Measurements from ENCODE around the gene TRIM24.

The TRIM24 gene

DNA sequence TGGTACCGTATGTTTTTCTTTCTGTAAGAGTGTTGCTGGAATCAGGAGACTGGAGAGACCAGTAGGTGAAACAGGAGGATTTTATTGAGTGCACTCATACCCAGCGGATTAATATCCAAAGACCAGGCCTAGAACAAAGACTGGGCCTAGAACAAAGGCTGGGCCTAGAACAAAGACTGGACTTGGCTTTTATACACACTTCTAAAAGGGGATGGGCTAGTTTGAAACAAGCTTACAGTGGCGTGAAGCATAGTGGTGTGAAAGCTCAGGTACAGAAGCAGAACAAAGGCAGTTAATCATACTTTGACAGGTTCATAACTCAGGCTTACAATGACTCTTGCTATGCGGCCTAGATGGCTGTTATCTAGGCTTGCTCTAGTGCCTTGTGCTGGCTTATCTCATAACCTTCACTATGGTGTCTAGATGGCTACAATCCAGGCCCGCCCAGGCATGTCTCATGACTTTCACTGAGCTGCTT is 67.7 kb downstream of the TRIM24 start:
- no peak for TF ChIP-seq CTCF (IDR thresholded peaks at IDR 0.05)

DNA sequence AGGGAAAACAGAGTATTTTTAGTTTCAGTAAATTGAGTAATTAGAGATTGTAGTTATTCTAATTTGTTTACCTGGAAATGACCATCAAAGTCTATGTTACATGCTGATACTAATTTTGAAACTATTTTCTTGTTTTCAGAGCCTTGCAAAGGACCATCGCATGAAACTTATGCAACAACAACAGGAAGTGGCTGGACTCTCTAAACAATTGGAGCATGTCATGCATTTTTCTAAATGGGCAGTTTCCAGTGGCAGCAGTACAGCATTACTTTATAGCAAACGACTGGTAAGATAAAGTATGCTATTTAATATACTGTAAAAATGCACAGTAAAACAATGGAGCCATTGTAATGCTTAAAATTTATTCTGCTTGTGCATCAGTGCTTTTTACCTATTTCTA is 78.5 kb downstream of the TRIM24 start:
- no peak for TF ChIP-seq CTCF (IDR thresholded peaks at IDR 0.05)

DNA sequence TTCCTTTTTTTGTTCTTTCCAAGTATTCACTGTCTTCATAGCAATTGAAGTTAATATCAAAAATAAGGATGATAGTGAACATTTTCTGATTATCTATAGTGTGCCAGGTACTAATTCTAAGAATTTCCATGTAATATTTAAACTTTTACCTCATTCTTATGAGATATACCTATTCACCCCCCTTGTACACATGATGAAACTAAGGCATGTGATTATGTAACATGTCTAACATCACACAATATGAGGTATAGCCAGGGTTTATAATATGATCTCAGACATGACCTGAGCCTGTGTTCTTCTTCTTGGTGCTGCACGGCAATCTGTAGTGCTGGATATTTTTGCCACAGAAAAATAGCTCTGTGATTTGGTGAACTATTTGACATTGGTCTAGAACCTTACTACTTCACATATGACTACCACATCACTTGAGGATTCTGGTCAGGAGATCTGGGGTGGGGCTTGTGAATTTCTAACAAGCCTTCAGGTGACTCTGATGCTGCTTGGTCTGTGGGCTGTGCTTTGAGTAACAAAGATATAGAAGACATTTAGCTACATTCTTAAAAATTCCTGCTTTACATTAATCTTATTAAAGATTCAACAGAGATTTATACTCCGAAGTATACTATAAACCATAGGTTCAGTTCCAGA is 79.1 kb downstream of the TRIM24 start:
- TF ChIP-seq CTCF (IDR thresholded peaks at IDR 0.05): no peak

DNA sequence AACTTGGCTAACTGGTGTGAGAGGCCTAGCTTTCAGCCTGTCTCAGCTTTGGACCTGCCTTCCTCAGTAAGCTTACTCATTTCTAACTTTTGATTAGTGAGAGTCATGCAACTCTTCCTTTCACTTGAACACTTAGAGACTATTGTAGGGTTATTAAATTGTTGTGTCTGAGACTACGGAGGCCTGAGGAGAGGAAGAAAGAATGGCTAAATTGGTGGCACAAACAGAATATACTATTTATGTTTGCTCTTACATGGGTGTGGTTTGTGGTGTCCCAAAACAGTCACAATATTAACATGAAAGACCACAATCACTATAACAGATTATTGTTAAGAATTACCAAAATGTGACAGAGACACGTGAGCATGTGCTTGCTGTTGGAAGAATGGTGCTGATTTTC is 82.1 kb downstream of the TRIM24 start:
- no peak for TF ChIP-seq CTCF (IDR thresholded peaks at IDR 0.05)

GRCh38 chr7:138543739-138544138 is 83.7 kb downstream of the TRIM24 start:
- TF ChIP-seq CTCF (IDR thresholded peaks at IDR 0.05): no peak

DNA sequence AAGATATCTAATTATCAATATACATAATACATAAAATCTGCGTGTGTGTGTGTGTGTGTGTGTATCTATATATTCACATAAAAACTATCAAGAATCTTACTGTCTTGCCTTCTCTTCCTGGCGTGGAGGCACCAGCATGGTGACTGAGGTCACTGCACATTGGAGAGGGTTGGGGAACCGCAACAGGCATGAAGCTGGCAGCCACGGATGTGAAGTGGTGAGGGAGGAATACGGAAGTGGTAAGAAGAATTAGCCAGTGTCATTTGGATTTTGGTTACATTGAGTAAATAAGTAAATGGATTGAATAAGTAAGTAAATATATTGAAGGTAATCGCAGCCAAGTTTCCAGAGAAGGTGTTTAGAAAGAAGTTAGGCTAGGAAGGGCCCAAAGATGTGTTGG is 85.1 kb downstream of the TRIM24 start:
- TF ChIP-seq CTCF (IDR thresholded peaks at IDR 0.05): no peak

GRCh38 chr7:138546064-138546619 is 86.1 kb downstream of the TRIM24 start:
- TF ChIP-seq CTCF (IDR thresholded peaks at IDR 0.05): no peak
